HG02981 (cell line): ENCODE results near the gene CA10.
A peak's percentile ranks its signal among the peaks of the same experiment; 100 is the strongest.

Source experiments
- ATAC-seq: cut with Tn5 transposase; IDR thresholded peaks from one replicate; pipeline ENCODE4 v1.9.1; 2021; ENCODE audit warnings: mild to moderate bottlenecking, moderate library complexity; ENCODE audit not compliant: unreplicated experiment

Gene CA10

DNA sequence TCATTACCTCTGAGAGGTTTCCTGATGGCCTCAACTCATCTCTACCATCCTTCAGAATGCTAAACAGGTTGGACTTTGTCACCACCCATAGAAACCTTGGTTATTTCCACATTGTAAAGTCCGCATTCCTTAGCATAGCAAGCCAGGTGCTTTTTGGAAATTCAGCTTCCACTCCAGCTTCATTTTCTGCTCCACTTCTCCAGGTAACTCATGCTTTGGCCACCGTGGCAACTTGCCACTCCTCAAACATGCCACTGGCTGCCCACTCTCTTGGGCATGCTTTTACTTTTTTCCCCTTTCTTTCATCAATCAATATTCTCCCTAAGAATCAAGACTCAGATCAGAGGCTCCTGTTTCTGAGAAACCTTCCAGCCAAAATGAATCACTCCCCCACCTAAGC, 203.3 kb downstream of the CA10 start:
- ATAC-seq: no peak

DNA sequence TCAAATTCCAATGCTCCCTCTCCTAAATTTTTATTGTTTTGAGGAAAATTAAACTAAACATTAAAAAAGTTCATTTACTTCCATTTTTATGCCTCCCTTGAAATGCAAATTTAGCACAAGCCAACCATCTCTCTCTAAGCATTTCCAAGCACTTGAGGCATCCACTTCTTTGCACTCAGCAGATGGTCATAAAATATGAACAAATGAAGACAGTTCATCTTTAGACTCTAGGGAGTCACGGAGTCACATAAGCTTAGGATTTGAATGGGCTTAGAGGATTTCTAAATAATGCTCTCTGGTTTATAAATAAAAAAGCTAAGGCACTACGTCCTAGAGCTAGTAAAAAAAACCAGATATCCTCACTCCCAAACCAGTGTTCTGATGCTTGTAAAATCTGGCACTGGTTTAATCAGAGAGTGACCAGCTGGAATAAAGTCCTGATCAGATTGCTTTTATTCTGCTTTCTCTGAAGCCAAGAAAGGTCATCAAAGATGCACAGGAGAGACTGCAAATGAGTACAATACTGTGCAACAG, 204.2 kb downstream of the CA10 start:
- ATAC-seq: no peak

DNA sequence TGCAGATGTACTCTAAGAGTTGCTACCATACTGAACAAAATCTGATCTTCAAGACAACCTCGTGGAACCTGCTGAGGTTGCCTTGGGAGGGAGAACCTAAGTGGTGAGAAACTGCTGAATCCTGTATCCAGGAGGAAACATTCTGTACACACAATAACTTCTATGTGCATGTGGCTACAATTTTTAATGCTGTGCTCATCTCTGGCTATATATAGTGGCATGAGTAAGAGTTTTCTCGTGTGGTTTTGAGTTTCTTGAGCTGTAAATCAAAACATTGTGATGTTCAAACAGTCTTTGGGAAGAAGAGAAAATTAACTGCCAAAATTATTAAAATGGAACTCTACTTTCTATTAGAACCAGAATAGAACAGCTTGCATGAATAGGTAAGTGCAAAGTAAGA, 206.8 kb downstream of the CA10 start:
- no peak for ATAC-seq

DNA sequence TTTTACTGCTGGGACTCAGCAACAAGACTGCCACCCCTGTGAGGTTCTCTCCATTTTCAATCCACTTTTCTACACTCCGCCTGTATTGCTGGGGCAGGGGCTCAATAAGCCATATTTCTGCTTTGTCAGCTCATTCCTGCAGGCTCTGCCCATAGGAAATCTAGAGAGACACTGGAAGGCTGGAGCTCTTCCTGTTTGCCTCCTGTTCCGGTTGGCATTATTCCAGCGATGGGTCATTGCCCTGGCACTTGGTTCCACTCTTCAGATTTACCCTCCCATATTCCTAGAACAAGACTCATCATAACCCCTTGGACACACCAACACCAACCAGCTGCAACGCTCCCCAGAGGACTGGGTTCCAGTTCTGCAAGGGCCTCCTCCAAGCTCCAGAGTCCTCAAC, 210.4 kb downstream of the CA10 start:
- no peak for ATAC-seq

DNA sequence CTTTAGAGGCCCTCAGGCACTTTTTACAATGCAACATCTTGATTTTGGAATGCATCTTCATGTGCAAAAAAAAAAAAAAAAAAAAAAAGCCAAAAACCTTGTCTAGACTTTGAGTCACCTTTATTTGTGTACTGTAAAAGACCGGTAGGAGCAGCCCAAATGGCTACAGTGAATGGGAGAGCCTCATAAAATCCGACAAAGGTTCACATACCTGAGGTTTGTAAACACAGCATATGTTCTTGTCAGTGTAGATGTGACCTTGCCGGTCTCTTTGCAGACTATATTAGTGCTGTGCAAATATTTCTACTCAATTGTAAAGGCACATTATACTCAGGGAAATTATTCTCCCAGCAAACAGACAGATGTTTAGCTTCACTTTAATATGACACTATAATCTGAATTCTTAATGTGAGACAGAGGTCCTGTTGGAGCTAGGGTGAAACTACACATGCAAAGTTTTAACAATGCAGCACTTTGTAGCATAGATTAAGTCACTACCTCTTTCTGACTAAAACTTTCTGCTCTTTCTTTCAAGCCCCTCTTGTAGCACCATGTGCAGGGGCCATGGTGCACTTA, 211.3 kb downstream of the CA10 start:
- ATAC-seq: no peak

DNA sequence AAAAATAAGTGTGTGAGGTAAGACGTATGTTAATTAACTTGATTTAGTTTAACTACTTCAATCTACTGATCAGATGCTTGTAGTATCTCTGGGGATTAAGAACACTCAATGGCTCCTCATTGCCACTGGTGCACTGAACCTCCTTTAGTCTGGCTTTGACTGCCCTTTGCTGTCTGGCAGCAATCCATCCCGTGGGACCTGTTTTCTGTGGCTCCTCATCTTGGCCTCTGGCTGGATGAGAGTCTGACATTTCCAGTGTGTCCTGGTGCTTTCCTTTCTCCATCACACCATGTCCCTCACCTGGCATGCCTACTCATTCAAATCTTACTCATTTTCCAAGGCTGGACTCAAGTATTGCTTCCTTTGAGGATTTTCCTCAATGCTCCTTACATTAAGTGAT, 212.2 kb downstream of the CA10 start:
- no peak for ATAC-seq

DNA sequence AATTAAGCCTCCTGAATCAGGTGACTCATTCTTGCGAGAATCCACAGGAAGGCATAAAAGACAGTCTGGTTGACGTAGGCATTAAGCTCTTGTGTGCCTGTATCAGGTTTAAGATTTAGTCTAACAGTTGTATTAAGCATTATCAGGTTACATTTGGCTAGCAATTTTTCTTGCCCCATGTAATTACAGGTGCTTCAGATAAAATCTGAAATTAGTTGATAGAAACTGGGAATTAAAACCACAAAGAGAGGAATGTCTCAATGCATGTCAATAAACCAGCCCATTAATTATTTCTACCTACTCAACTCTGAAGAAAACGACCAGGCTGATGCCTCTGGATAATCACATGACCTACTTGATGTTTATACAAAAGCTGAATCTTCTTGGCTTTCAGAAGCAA, 217.2 kb downstream of the CA10 start:
- no peak for ATAC-seq

DNA sequence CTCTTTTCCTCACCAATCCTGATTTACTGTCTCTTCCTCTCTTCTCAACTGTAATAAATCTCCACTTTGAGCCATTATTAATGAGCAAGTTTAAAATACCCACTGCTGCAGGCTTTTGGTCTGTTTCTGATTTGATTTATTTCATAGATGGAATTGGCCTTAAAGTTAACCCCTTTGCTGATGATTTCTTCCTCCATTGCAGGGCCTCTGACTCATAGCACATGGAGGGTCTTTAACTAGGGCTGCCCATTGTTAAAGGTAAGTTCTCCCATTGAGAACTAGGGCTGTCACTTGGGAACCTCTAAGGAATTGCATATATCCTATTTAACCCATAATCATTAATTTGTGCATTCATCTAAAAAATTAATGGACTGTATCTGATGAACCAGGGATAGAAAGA, 221.2 kb downstream of the CA10 start:
- no peak for ATAC-seq

DNA sequence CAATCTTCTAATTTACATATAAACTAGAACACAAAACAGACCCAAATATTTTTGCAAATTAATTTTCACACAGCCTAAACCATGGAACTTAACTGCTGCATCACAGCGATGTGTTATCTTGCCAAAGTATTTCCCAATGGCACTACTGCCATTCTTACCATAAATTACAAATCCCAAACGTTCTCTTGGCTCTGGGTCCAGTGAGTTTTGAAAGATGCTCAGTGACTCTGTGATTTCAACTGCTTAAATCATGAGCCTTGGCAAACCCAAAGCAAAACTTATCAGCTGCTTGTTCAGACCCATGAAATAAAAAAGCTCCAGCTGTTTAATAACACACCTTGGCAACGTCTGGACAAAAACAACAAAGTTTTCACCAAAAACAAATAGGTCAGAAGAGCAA, 223.0 kb downstream of the CA10 start:
- no peak for ATAC-seq

DNA sequence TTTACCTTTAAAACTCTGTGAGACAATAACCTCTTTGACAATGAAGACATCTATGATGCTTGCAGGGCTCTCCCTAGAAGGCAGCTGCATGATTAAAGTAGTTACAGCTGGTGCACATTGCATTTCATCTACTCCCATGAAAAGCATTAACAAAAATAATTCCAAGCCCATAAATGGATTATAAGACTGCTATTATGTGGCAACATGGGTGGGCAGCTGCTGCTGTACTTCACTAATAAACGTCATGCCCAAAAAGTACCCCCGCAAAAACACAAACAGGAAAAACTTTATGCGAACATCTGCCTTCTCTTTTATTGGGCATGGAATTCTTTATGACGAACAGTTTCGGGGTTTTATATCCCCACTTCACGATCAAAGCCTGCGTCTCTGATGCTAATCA, 224.9 kb downstream of the CA10 start:
- ATAC-seq: no peak

DNA sequence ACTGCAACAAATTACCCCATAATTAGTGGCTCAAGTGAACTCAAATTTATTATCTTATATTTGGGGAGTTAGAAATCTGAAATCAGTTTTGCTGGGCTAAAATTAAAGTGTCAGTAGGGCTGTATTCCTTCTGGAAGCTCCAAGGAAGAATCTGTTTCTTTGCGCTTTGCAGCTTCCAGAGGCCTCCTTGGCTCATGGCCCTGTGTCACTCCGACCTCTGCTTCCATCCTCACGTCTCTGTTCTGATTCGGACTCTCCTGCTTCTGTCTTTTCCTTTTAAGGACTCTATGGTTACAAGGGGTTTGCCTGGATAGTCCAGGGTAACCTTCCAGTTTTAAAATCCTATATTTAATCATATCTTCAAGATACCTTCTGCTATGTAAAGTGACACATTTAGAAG, 232.1 kb downstream of the CA10 start:
- ATAC-seq: no peak

DNA sequence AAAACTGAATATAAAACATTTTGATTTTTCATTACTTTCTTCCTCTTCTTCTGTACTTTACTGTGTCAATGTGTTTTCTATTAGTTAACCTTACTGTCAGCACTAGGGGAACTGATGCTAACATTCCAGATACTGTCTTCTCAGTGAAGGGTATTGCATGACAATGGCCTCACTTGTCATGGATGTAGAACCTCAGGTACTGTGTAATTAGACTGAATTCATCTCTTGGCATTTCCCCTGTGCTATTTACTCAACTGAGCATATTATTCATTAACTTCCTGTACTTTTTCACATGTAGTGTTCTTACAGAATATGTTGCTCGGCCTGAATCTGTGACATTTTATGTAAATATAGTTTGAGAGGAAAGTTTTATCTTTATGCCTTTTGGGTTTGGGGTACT, 237.0 kb downstream of the CA10 start:
- no peak for ATAC-seq

DNA sequence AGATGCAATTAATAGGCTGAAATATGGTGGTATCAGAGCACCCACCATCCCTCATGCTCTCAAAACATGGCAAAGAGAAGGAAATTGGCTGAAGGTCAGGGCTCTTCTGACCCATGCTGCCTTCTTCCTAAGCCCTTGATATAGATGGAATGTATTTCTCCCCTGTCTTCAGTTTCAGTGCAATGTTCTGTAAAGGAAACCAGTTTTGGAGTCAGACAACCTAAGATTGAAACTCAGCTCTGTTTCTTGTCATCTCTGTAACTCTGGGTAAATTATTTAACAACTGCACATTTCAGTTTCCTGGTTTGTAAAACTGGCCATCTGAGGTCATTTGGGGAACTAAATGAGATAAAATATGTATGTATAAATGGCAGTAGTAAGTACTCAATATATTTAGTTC, 243.9 kb downstream of the CA10 start:
- peak; percentile 73 for ATAC-seq

DNA sequence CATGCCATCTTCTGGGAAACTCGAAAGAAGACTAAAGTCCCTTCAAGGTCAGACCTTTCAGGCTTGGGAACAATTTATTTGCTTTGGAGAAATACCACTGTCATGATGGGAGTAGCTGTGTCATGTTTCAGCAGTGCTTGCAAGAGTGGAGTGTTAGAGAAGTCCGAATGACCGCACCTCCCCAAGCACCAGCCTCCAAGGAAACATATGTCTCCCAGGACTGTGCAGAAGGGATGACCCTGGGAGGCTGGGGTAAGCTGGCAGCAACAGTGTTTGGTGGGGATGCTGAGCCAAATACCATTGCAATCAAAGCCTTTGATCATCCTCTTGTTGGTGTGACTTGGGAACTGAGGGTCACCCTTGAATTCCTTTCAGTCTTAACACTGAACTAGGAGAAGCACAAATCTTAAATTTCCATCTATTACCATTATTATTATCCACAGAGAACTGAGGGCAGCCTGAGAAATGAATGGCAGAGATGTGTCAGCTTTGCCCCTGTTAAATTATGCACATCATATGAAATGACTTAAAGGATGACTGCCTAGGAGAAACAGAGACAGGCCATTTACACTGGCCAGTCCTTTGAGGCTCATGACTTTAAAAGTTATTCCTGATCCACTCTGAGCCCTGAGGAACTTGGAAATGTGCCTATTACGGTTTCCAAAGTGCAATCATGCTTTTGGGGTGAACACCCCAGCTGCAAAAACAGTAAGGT, 244.9 kb downstream of the CA10 start:
- ATAC-seq: no peak

DNA sequence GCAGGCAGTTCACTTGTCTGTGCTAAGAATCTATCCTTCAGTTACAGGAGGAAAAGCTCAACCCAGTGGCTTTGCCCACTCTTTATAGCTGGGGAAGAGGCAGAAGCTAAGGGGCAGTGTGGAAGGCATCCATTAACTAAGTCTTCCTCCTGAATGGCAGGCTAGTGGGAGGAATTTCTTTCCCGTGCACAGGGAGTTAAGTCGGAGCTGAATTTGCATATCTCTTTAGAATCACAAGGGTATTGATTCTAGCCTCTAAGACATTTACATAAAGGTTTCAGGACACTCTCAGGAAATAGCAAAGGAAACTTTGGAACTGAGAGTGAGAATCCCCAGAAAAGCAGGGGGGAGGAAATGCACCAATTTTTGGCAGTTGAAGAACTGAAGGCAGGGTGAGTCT, 245.6 kb downstream of the CA10 start:
- no peak for ATAC-seq

DNA sequence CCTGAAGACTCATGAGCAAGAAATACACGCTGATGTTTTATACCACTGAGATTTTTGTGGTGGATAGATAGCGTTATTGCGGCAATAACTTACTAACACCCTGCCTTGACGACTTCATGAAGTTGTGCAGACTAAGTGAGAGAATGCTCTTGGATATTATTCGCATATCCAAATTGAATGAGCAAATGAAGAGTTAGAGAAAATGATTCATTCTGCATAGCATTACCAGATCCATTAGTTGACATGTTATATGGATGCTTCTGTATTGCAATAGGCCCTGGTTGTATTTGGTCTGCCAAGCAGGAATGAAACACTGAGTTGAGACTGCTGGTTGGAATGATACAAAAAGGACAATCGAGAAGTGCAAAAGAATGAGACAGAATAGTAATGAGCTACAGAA, 247.3 kb downstream of the CA10 start:
- ATAC-seq: no peak

DNA sequence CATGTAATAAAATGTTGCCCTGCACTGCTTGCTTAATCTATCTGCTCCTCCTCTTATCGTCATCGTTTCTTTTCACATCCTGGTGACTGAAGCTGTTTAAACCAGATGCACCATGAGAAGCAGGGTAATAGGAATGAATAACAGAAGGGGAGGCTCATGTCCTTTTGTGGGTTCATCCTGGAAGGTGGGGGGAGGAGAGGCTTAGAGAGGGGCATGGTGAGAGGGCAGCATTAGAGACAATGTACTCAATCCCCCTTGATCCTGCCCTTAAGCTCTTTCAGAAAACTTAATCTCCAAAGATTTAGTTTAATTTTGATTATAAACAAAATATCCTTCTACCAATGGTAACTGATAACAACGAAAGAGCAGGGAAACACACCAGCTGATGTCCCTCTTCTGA, 248.5 kb downstream of the CA10 start:
- ATAC-seq: no peak

DNA sequence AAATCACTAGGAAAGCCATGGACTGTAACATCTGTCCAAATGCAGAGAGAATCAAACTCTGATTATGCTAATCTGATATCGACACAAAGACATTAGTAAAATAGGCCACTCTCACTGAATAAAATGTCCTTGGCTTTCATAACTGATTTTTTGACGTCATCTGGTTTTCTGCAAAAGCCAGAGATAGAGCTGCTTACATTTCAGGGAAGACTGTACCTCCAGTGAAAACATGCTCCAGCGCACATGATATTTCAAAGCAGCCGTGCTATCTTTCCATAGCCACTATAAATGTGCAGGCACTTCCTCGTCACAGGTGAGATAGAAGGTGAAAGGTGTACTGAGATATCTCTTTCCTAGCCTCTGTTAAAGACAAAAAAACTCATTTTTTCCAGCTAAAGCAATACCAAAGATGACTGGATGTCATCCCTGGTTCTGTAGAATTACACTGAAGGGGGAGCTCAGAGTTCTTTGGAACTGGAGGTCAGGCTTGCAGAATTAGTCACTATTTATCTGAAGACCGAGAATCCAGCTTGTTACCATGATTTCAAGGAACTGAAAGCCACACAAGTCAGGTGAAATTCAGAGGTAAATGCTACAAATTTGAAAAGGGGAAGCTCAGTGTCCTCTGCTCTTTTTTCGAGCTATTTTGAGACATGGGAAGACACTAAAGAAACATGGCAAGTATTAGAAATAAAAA, 249.5 kb downstream of the CA10 start:
- peak; percentile 60 for ATAC-seq

DNA sequence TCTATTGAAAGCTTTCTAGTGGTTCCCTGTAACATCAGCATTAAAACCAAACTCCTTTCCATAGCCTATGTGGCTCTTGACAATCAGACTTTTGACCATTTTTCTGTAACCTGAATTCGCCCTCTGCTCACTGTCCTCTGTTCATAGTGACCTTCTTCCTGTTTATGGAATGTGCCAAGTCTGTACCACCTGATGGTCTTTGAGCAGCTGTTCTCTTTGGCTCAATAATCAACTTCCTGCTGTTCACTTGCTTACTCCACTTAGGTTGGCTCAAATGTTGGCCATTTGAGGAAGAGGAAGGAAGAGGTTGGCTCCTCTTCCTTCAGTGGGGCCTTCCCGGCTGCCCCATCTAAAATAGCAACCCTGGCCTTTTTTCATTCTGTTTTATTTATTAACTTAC, 251.5 kb downstream of the CA10 start:
- no peak for ATAC-seq

DNA sequence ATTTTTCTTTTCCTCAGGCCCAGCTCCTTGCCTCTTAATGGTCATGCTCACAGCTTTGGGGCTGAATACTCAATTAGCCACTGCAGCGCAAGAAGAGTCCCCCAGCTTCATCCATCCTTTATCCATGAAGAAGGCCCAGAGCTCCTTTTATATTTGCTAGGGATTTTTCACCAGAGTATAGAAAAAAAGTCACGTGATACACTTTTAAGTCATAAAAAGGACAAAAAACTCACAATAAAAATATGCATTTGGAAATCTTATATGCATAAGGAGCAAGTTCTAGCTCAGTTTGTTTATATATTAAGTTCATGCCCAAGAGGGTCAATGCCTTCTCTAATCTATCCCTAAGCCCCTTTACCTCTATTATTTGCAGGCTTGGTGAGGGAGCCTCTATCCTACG, 254.1 kb downstream of the CA10 start:
- no peak for ATAC-seq

DNA sequence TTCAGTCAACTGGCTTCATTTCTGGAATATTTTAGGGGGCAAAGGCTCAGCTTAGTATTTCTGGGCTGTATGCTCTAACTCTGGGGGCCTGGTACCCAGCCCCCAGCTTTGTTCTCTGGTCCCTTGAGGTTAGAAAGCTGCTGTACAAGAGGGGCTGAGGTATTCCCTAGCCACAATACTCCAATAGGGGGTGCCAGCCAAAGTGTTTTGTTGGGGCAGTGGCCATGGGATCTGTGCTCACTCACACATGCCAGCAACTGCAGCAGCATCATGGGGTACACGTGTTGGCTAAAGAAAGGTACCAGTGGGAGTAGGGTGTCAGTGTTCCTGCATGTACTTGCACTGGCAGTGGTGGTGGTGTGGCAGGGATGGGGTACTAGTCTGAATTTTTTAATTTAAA, 257.3 kb downstream of the CA10 start:
- ATAC-seq: no peak

DNA sequence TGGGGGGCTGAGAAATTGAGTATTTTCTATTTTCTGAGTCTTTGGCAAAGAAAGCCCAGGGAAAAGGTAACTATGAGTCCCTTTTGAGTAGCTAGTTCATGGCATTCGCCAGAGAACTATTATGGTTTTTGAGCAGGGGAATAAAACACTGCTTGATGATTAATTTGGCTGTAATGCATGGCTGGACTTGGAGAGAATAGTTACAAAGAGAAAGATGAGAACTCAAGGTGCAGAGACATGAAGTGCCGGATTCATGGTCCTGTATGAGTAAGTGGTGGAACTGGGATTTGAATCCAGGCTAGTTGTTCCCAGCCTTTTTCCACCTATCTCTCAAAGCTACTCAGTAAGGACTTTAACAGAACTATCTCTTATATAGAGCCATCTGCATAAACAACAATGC, 266.6 kb downstream of the CA10 start:
- ATAC-seq: no peak
